ENCODE measurements around the gene ENPP3.

Gene ENPP3

DNA sequence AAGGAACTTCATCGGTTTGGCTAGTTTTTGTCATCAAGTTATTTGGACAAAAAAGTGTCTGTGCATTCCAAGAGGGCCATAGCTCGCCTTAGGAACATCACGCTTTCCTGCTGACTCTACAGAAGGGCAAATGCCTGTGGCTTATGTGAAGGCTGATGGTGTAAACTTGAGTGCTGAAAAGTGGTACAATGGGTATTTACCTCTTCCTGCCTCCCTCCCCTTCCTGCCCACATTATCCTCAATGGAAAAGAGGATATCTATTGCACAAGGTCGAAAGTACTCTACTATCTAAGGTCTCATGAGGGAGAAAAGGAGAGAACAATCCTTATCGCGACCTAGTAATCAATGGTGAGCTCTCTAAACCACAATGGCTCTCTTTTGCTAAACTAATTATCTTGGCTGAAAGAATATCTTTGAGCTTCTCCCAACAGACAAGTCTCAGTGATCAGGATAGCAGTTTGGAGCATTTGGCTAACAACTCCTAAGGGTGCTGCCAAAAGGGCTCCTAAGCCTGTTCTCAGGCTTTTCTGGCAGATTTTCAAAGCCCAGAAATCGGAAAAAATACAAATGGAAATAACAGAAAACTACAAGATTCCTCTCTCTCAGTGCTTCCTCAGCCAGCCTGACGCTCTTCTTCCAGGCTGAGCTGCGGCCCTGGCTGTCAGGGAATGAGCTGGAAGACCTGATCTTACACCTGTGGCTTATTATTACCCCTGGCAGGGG lies 128.1 kb downstream of the ENPP3 start:
- DNase-seq (ENCODE audit: low spot score): no peak

DNA sequence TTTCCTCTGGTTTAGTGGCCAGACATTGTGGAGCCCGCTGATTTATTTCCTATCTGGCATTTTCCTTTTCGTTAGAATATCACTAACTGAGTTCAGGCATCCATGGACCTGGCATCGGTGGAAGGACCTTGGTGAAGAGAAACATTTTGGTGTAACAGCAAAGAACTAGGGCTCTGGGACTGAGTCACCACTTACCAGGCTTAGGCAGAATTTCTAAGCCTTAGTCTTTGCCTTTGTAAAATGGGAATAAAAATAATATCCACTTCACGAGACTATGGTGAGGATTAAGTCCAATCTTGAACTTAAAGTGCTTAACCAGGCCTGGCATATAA lies 128.7 kb downstream of the ENPP3 start:
- no peak for DNase-seq (ENCODE audit: low spot score)

DNA sequence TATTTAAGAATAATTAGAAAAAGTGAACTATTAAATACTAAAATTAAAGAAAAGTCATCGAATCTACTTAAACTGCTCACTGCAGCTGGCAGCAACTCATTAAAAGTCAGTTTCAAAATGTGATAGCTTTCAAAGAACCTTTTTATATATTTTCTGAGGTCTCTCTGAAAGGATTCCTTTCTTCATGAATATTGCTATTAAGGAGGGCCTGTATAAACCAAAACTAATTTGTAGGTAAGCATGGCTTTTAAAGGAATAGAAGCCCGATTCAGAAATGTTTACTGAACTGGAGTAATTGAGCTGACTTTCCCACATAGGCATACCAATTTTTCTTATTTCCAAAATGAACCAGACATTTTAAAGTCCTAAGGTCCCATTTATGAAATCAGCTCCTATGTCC lies 129.5 kb downstream of the ENPP3 start:
- DNase-seq (ENCODE audit: low spot score): no peak

- no peak for DNase-seq (ENCODE audit: low spot score)
Measured at GRCh38 chr6:131768964-131769363, 131.9 kb downstream of the ENPP3 start.

GRCh38 chr6:131769385-131770141 lies 132.5 kb downstream of the ENPP3 start:
- DNase-seq (ENCODE audit: low spot score): no peak

DNA sequence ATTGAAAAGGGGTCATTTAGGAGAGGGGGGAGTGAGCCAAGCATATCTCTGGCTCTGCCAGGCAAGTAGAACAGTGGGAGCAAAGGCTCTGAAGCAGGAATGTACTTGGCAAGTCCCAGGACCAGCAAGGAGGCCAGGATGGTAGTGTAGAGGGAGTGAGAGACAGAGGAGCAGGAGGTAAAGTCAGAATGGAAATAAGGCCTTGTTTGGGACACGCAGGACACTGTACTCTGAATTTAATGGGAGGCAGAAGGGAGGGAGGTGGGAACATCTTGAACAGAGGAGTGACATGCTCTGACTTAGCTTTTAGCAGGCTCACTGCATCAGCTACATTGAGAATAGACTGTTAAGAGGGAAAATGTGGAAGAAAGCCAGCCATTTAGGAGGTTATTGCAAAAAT lies 133.7 kb downstream of the ENPP3 start:
- DNase-seq (ENCODE audit: low spot score): no peak

GRCh38 chr6:131773284-131773950 lies 136.3 kb downstream of the ENPP3 start:
- no peak for DNase-seq (ENCODE audit: low spot score)

- no peak for DNase-seq (ENCODE audit: low spot score)
Measured at GRCh38 chr6:131775886-131776285, 138.8 kb downstream of the ENPP3 start.

GRCh38 chr6:131776985-131777384 lies 139.9 kb downstream of the ENPP3 start:
- DNase-seq (ENCODE audit: low spot score): no peak

DNA sequence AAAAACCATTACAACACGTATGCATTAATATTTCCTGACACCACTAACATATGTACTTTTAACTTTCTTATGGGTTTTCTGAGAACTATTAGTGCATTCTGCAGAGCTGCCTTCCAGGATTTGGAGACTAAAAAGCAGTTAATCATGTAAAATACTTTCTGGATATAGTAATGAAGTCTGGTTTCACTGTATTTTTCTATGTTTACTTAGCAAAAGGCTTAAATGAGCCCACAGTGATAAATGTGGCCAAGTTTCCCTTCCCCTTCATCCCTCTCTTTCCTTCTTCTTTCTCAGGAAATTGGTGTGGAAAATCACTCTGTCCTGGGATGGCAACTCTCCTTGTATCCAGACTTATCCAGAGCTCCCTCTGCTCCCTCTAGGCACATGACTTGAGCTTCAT lies 141.1 kb downstream of the ENPP3 start:
- no peak for DNase-seq (ENCODE audit: low spot score)

DNA sequence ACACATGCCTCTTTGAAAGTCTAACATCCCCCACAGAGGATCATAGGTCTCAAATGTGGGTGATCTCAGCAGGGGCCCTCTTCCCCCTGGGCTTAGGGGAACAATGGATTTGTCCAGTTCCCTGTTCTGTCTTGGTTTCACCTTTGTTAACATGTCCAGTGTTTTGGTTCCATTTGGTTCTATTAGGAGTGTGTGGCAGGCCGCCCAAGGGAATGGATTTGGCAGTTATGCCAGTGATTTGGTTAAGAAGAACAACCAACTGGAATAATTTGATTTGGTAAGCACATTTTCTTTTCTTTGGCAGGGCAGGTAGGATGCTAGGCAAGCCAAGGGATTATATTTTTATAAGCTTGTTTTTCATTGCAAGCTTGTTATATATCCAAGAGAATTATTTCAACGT lies 142.2 kb downstream of the ENPP3 start:
- DNase-seq (ENCODE audit: low spot score): no peak

GRCh38 chr6:131780600-131780999 lies 143.5 kb downstream of the ENPP3 start:
- no peak for DNase-seq (ENCODE audit: low spot score)

- DNase-seq (ENCODE audit: low spot score): no peak
Measured at GRCh38 chr6:131781687-131782086, 144.6 kb downstream of the ENPP3 start.

DNA sequence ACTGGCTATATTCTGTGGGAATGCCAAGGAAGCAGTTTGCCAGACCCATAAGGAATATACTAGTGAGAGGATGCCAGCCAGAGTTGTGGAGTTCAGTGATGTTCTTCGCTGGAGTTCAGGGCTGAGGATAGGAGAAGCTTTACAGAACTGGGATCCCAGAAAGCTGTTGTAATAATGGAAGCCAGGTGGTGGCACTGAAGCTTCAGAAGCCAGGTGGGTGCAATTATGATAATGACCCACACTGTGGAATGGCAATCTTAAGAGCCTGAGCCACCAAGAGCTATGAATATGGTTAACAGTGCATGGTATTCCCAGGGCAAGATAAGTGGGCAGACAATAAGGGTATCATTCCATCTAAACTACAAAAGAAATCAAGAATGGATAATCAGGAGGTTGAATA lies 145.7 kb downstream of the ENPP3 start:
- no peak for DNase-seq (ENCODE audit: low spot score)

DNA sequence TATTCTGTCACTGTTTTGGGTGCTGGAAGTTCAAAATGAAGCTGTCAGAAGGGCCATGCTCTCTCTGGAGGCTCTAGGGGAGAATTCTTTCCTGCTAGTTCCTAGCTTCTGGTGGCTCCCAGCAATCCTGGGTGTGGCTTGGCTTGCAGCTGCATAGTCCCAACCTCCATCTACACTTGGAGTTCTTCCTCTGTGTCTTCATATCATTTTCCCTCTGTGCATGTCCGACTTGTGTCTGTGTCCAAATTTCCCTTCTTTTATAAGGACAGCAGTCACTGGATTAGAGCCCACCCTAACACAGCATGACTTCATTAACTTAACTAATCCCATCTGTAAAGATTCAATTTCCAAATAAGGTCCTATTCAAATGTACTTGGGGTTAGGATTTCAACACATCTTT lies 147.5 kb downstream of the ENPP3 start:
- no peak for DNase-seq (ENCODE audit: low spot score)

- no peak for DNase-seq (ENCODE audit: low spot score)
Measured at GRCh38 chr6:131787079-131787478, 150.0 kb downstream of the ENPP3 start.

DNA sequence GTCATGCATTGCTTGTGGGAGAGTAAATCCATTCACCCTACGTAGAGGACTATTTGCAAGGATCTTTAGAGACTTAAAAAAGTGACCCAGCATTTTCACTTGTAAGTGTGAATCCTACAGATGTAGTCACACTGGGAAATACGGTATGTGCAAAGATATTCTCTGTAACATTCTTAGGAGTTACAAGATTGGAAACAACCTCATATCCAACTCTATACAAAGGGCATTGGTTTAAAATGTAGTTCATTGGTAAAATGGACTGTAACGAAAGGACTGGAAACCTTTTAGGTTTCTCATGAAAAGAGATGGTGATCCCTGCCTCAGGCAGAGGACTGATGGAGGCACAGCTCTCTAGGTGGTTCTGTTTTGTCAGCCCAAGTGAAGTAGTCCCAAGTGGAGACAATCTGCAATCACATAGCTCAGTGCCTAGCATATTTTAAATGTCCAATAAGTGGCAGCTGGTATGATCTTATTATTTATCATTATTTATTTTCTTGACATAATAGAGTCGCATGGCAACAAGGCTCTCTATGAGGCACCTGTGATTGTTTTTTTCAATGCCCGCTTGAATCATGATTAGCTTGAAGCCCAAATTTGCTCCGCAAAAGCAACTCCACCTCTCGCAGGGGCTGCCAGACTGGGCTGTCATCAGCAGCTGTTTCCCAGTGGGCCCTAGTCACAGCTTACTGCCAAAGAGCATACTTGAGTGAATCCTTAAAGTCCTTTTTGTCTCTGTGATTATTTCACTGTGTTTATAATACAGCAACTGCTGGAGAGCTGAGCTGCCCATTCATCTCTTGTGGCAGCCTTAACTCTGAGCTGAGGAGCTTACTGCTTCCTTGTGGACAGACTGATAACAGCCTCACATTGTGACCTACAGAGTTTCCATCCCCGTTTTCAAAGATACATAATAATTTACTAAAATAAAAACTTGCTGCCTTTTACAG lies 150.9 kb downstream of the ENPP3 start:
- no peak for DNase-seq (ENCODE audit: low spot score)

GRCh38 chr6:131789219-131789618 lies 152.1 kb downstream of the ENPP3 start:
- DNase-seq (ENCODE audit: low spot score): no peak

- DNase-seq (ENCODE audit: low spot score): no peak
Measured at GRCh38 chr6:131791476-131791875, 154.4 kb downstream of the ENPP3 start.

DNA sequence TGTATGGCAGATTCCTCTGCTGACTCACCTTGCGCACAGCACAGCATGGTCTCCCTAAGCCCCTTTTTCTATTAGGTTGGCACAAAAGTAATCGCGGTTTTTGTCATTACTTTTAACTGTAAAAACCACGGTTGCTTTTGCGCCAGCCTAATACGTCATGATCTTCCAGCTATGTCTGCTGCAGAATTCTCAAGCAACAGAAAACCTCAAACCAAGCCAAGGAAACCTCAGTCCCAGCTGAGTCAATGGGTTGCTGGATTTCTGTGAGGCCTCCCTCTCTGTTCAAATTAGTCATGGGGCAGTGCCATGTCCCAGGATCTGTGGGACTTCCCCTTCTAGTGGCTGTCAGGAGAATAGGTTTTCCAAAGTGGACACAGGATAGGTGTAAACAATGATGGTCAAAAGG lies 155.0 kb downstream of the ENPP3 start:
- no peak for DNase-seq (ENCODE audit: low spot score)

- DNase-seq (ENCODE audit: low spot score): no peak
Measured at GRCh38 chr6:131795366-131795765, 158.3 kb downstream of the ENPP3 start.

All from pons (tissue), 1 donor.